HG03025 (cell line): ENCODE measurements around the gene ELMO2.
"Not testable (repeated sequence)": the region's sequence is repeated elsewhere in the genome, so short reads cannot be mapped to it uniquely, and the experiment has no call there.

Experiments used
- ATAC-seq: cut with Tn5 transposase; IDR thresholded peaks from one replicate; pipeline ENCODE4 v1.9.1; 2021; ENCODE audit warnings: mild to moderate bottlenecking, moderate library complexity; ENCODE audit not compliant: unreplicated experiment, low FRiP score

ELMO2 gene

GRCh38 chr20:46406986-46407670 lies 713 bp upstream of the ELMO2 start:
- peak; percentile 40 for ATAC-seq

GRCh38 chr20:46402331-46402811 lies 4.0 kb downstream of the ELMO2 start:
- ATAC-seq = no peak

GRCh38 chr20:46401478-46401860 lies 4.9 kb downstream of the ELMO2 start:
- no peak for ATAC-seq

GRCh38 chr20:46400828-46401477 lies 5.5 kb downstream of the ELMO2 start:
- no peak for ATAC-seq

- no peak for ATAC-seq
Measured at GRCh38 chr20:46400253-46400652, 6.2 kb downstream of the ELMO2 start.

GRCh38 chr20:46399401-46399800 lies 7.0 kb downstream of the ELMO2 start:
- ATAC-seq = no peak

- no peak for ATAC-seq
Measured at GRCh38 chr20:46398963-46399362, 7.5 kb downstream of the ELMO2 start.

GRCh38 chr20:46396052-46396740 lies 10.2 kb downstream of the ELMO2 start:
- ATAC-seq = no peak

GRCh38 chr20:46394872-46395760 lies 11.3 kb downstream of the ELMO2 start:
- ATAC-seq = no peak

GRCh38 chr20:46393967-46394366 lies 12.4 kb downstream of the ELMO2 start:
- no peak for ATAC-seq

- ATAC-seq = no peak
Measured at GRCh38 chr20:46388937-46389336, 17.5 kb downstream of the ELMO2 start.

GRCh38 chr20:46388201-46388836 lies 18.1 kb downstream of the ELMO2 start:
- no peak for ATAC-seq

- not testable (repeated sequence) for ATAC-seq
Measured at GRCh38 chr20:46387054-46387453, 19.4 kb downstream of the ELMO2 start.

- no peak for ATAC-seq
Measured at GRCh38 chr20:46378412-46379009, 27.9 kb downstream of the ELMO2 start.

- ATAC-seq = no peak
Measured at GRCh38 chr20:46377518-46377917, 28.9 kb downstream of the ELMO2 start.

- ATAC-seq = no peak
Measured at GRCh38 chr20:46376196-46376785, 30.1 kb downstream of the ELMO2 start.

GRCh38 chr20:46375771-46376170 lies 30.6 kb downstream of the ELMO2 start:
- no peak for ATAC-seq

GRCh38 chr20:46374383-46374782 lies 32.0 kb downstream of the ELMO2 start:
- ATAC-seq = no peak

- ATAC-seq = no peak
Measured at GRCh38 chr20:46371656-46372055, 34.8 kb downstream of the ELMO2 start.
